HCT116 (cell line): ENCODE results near the gene GMDS. TPM values are rescaled to one million over a fixed set of nuclear protein-coding genes. Genes with fewer than 3 reads are reported as not detected.

Experiments used
- ATAC-seq: fragments of 200-7000 bp; cut with Tn5 transposase; 2 replicates; pipeline ENCODE4 v1.9.1; 2020; ENCODE audit warnings: mild to moderate bottlenecking, moderate library complexity
- BruUV-seq: library from RNA; stranded (reverse); fragments of 400-500 nt; replicated peaks from 2 replicates; lab custom pipeline; 2021; lab: Mats Ljungman, UMichigan
- CTCF ChIA-PET: fragments of 300-600 bp; sonication (Branson Sonifier 250); formaldehyde crosslinking; loops from one replicate; lab custom pipeline; 2021; ENCODE audit warnings: antibody characterized with exemption; lab: Charles Lee
- POLR2A ChIA-PET: fragments of 300-600, 350-600 bp; sonication (Branson Sonifier 250); formaldehyde crosslinking; loops from one replicate; lab custom pipeline; 2021; ENCODE audit warnings: antibody characterized with exemption; lab: Charles Lee
- RAD21 ChIA-PET, 2 experiments: fragments of 300-600 bp; sonication (Branson Sonifier 250); formaldehyde crosslinking; loops; one replicate each; lab custom pipeline; 2023; ENCODE audit warnings: low total read pairs in 2 of 2; ENCODE audit not compliant: uncharacterized antibody in 2 of 2, unreplicated experiment in 2 of 2, low non-redundant PET in 1 of 2; lab: Charles Lee
- DNase-seq: peaks from one replicate; pipeline ENCODE4 v3.0.0-alpha.2; 2010; ENCODE audit warnings: low read depth, low spot score
- H2AFZ ChIP-seq: fragments of 200-600 bp; shearing (Covaris generic), sonication (generic); 2 replicates; pipeline ENCODE4 v1.6.1; 2017; ENCODE audit warnings: low read depth, mixed run types, mixed read lengths, antibody characterized with exemption, low read length; ENCODE audit not compliant: poor library complexity, severe bottlenecking
- H3K27ac ChIP-seq: 2 replicates; pipeline ENCODE4 v1.5.1; 2012; ENCODE audit warnings: low read depth, low read length
- H3K27me3 ChIP-seq: fragments of 200-600 bp; sonication (generic); 2 replicates; pipeline ENCODE4 v1.6.1; 2016; ENCODE audit warnings: mixed run types, low read length, mixed read lengths; ENCODE audit not compliant: insufficient read depth
- H3K36me3 ChIP-seq, 2 experiments: fragments of 200-500 bp in 1 of 2; fragments of 200-600 bp in 1 of 2; sonication (Bioruptor generic) in 1 of 2; sonication (generic) in 1 of 2; 2 replicates each; pipeline versions ENCODE4 v1.5.1 to v1.6.1; 2014 to 2016; ENCODE audit warnings: low read length in 2 of 2, inconsistent platforms in 1 of 2, mixed read lengths in 1 of 2, mixed run types in 1 of 2; ENCODE audit not compliant: insufficient read depth in 2 of 2, control insufficient read depth in 1 of 2
- H3K4me1 ChIP-seq, 2 experiments: fragments of 200-600 bp in 1 of 2; sonication (generic) in 1 of 2; 2 replicates each; pipeline versions ENCODE4 v1.5.1 to v1.6.1; 2012 to 2017; ENCODE audit warnings: low read length in 2 of 2, inconsistent platforms in 1 of 2, mild to moderate bottlenecking in 1 of 2, mixed read lengths in 1 of 2, mixed run types in 1 of 2, moderate library complexity in 1 of 2; ENCODE audit not compliant: insufficient read depth in 2 of 2, control insufficient read depth in 1 of 2
- H3K4me2 ChIP-seq: fragments of 200-600 bp; sonication (generic); 2 replicates; pipeline ENCODE4 v1.6.1; 2017; ENCODE audit warnings: mixed run types, low read length, mixed read lengths
- H3K4me3 ChIP-seq, 2 experiments: fragments of 200-600 bp in 1 of 2; sonication (generic) in 1 of 2; replicated peaks in 1 of 2; 2 replicates each; pipeline ENCODE4 v1.5.1; 2011 to 2016; ENCODE audit warnings: low read length in 2 of 2, control low read depth in 1 of 2, low read depth in 1 of 2, mild to moderate bottlenecking in 1 of 2, mixed read lengths in 1 of 2, mixed run types in 1 of 2
- H3K79me2 ChIP-seq: fragments of 200-600 bp; sonication (generic); 2 replicates; pipeline ENCODE4 v1.6.1; 2017; ENCODE audit warnings: mild to moderate bottlenecking, mixed run types, low read length, moderate library complexity, mixed read lengths; ENCODE audit not compliant: insufficient read depth
- H3K9ac ChIP-seq: fragments of 200-600 bp; sonication (generic); 2 replicates; pipeline ENCODE4 v1.6.1; 2016; ENCODE audit warnings: low read length, mixed read lengths
- H3K9me2 ChIP-seq: fragments of 200-600 bp; sonication (generic), shearing (Covaris generic); 2 replicates; pipeline ENCODE4 v1.6.1; 2017; ENCODE audit warnings: mixed run types, mild to moderate bottlenecking, moderate library complexity; ENCODE audit not compliant: insufficient read depth
- H3K9me3 ChIP-seq, 2 experiments: fragments of 200-500 bp in 1 of 2; fragments of 200-600 bp in 1 of 2; sonication (Bioruptor generic) in 1 of 2; sonication (generic) in 1 of 2; 2 replicates each; pipeline ENCODE4 v1.6.1; 2014 to 2017; ENCODE audit warnings: low read length in 2 of 2, mixed read lengths in 2 of 2, inconsistent platforms in 1 of 2, low read depth in 1 of 2, mild to moderate bottlenecking in 1 of 2, mixed run types in 1 of 2, moderate library complexity in 1 of 2; ENCODE audit not compliant: control insufficient read depth in 1 of 2, insufficient read depth in 1 of 2
- H4K20me1 ChIP-seq: fragments of 200-600 bp; sonication (generic), shearing (Covaris generic); 2 replicates; pipeline ENCODE4 v1.6.1; 2017; ENCODE audit warnings: mixed run types, mild to moderate bottlenecking, moderate library complexity; ENCODE audit not compliant: insufficient read depth
- CBX3 ChIP-seq: IDR thresholded peaks from 2 replicates; pipeline ENCODE4 v1.6.1; 2012; ENCODE audit warnings: low read depth
- ELF1 ChIP-seq: IDR thresholded peaks from 2 replicates; pipeline ENCODE4 v1.6.1; 2012; ENCODE audit warnings: low read depth, borderline replicate concordance
- EZH2 ChIP-seq: fragments of 200-600 bp; sonication (generic); IDR thresholded peaks from 2 replicates; pipeline ENCODE4 v1.6.1; 2017; ENCODE audit warnings: antibody characterized with exemption, mixed run types
- EZH2phosphoT487 ChIP-seq: fragments of 200-600 bp; IDR thresholded peaks from 2 replicates; pipeline ENCODE4 v1.6.1; 2018; ENCODE audit warnings: antibody characterized with exemption, borderline replicate concordance
- FOSL1 ChIP-seq: IDR thresholded peaks from 2 replicates; pipeline ENCODE4 v1.6.1; 2012; ENCODE audit warnings: low read depth
- POLR2A ChIP-seq: IDR thresholded peaks from 2 replicates; pipeline ENCODE4 v1.7.0; 2011; ENCODE audit warnings: borderline replicate concordance; ENCODE audit not compliant: insufficient read depth, insufficient read length; ENCODE audit errors: extremely low read depth
- POLR2AphosphoS5 ChIP-seq: IDR thresholded peaks from 2 replicates; pipeline ENCODE4 v1.6.1; 2011; ENCODE audit warnings: mild to moderate bottlenecking, low read depth, low read length, moderate library complexity
- RAD21 ChIP-seq: IDR thresholded peaks from 2 replicates; pipeline ENCODE4 v1.6.1; 2012; ENCODE audit warnings: low read depth, mild to moderate bottlenecking
- SIN3A ChIP-seq: IDR thresholded peaks from 2 replicates; pipeline ENCODE4 v1.6.1; 2012; ENCODE audit warnings: low read depth
- ZNF274 ChIP-seq: fragments of 200-500 bp; sonication (Bioruptor generic); IDR thresholded peaks from 2 replicates; pipeline ENCODE4 v1.6.1; 2014; ENCODE audit warnings: mild to moderate bottlenecking, low read depth, low read length, inconsistent platforms
- intact Hi-C: fragments of 100-400 bp; cut with micrococcal nuclease; formaldehyde crosslinking; loops from 2 replicates; pipeline ENCODE4 v1.10.0; 2022
- total RNA-seq: library from RNA; stranded (reverse); gene quantifications from one replicate; pipeline ENCODE4 v1.2.1, GENCODE V29; 2021; ENCODE audit not compliant: unreplicated experiment
- TF ChIP-seq, protein P1 (sequence below): IDR thresholded peaks from 2 replicates; pipeline ENCODE4 v1.6.1; 2012

Gene GMDS
- total RNA-seq, 1 experiment from 2014 or later: 34.4 TPM

DNA sequence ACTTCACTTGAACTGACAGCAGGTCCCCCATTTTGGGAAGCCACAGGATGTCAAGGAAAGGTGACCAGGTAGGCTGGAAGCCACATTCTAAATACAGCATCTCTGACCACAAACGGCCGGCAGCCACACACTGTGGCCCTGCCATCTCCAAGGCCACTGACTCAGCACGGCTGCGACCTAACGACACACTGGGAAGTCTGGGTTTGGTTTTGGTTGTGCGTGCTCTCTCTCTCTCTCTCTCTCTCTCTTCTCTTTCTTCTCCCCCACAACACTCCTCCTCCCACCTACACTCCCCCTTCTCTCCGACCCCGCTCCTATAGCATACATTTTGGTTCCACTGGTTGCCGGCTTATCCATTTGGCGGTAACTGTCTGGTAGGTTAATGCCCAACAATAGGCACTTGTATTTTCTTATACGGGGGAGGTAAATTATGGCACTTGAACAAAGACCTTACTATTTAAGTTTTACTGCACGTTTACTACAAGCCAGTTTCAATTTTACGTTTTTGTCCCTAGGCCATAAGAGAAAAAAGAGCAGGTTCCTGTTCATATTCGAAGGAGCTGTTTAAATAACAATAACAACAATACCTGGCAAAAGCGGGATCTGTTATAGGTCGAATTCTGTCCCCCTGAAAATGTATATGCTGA lies 103.6 kb downstream of the GMDS start:
- DNase-seq (no peak), ATAC-seq (no peak)
- no peaks in the 10 kb centered on the region for H3K9me3 ChIP-seq
- TF ChIP-seq SIN3A: no peak
- TF ChIP-seq POLR2AphosphoS5: no peak
- no peak for TF ChIP-seq CBX3
- TF ChIP-seq POLR2A: no peak
- no peak for TF ChIP-seq ELF1
- no peak for TF ChIP-seq RAD21
- no peak for TF ChIP-seq FOSL1
- no peak for TF ChIP-seq ZNF274
- no peak for TF ChIP-seq EZH2
- TF ChIP-seq, protein P1, sequence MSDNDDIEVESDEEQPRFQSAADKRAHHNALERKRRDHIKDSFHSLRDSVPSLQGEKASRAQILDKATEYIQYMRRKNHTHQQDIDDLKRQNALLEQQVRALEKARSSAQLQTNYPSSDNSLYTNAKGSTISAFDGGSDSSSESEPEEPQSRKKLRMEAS: no peak
- TF ChIP-seq EZH2phosphoT487: no peak
- no peak overlapping the region for H3K4me3 ChIP-seq
- H3K27me3 ChIP-seq: no peaks in the 10 kb centered on the region
- H3K4me2 ChIP-seq: no peak overlapping the region
- H3K36me3 ChIP-seq: no peaks in the 10 kb centered on the region
- no peak overlapping the region for H2AFZ ChIP-seq
- H3K27ac ChIP-seq: no peak overlapping the region
- POLR2A ChIA-PET: no interaction called here
- no peaks in the 10 kb centered on the region for H3K79me2 ChIP-seq
- H4K20me1 ChIP-seq: no peaks in the 10 kb centered on the region
- BruUV-seq: no TSS peak
- CTCF ChIA-PET: no interaction called here
- RAD21 ChIA-PET: no interaction called here
- H3K9me2 ChIP-seq: no peaks in the 10 kb centered on the region
- intact Hi-C loops: no loop called here
- H3K9ac ChIP-seq: no peak overlapping the region
- H3K4me1 ChIP-seq: peaks cover 4% of the 10 kb centered on the region in 2 experiments; a peak in 2 of 4 replicates
